K562 (cell line): ENCODE data around the gene NLRP12. TPM values are rescaled to one million over a fixed set of nuclear protein-coding genes. Genes with fewer than 3 reads are reported as not detected.

Source experiments
- BRD9 ChIP-seq: fragments of 450-650 bp; IDR thresholded peaks from 2 replicates; pipeline ENCODE4 v1.6.1; 2018; ENCODE audit warnings: low read depth; ENCODE audit not compliant: partially characterized antibody
- CEBPB ChIP-seq: fragments of 450-650 bp; IDR thresholded peaks from 2 replicates; pipeline ENCODE4 v1.6.1; 2016; ENCODE audit warnings: missing genetic modification characterization, missing compliant biosample characterization
- MBD2 ChIP-seq: sonication (generic); IDR thresholded peaks from 2 replicates; pipeline ENCODE4 v1.6.1; 2016; ENCODE audit warnings: low read depth, borderline replicate concordance
- MGA ChIP-seq: fragments of 450-650 bp; IDR thresholded peaks from 2 replicates; pipeline ENCODE4 v1.6.1; 2016; ENCODE audit warnings: mild to moderate bottlenecking, moderate library complexity
- RAD21 ChIP-seq, 2 experiments: fragments of 250-450 bp in 1 of 2; fragments of 450-650 bp in 1 of 2; sonication (Bioruptor Pico) in 1 of 2; formaldehyde crosslinking in 1 of 2; IDR thresholded peaks in 1 of 2; conservative IDR thresholded peaks in 1 of 2; 2 replicates each; pipeline versions ENCODE4 v1.4.0 to v1.8.0; 2020 to 2022; ENCODE audit warnings: mild to moderate bottlenecking in 2 of 2, moderate library complexity in 1 of 2
- SPI1 ChIP-seq: IDR thresholded peaks from 2 replicates; pipeline ENCODE4 v1.6.1; 2011; ENCODE audit warnings: low read depth, low read length, control low read depth, borderline replicate concordance
- SUPT5H ChIP-seq: fragments of 450-650 bp; IDR thresholded peaks from 2 replicates; pipeline ENCODE4 v1.6.1; 2016
- THRAP3 ChIP-seq: fragments of 450-650 bp; IDR thresholded peaks from 2 replicates; pipeline ENCODE4 v1.6.1; 2016; ENCODE audit warnings: mild to moderate bottlenecking, inconsistent platforms, borderline replicate concordance
- YBX1 ChIP-seq: fragments of 450-650 bp; IDR thresholded peaks from 2 replicates; pipeline ENCODE4 v1.7.1; 2016; ENCODE audit warnings: mild to moderate bottlenecking
- ZNF12 ChIP-seq: sonication (generic); formaldehyde crosslinking; IDR thresholded peaks from 2 replicates; pipeline ENCODE4 v1.4.0; 2020; ENCODE audit warnings: mild to moderate bottlenecking, missing genetic modification reagents
- ZNF740 ChIP-seq, 3 experiments: fragments of 200-800 bp in 1 of 3; sonication (Bioruptor generic) in 1 of 3; sonication (generic) in 1 of 3; formaldehyde crosslinking in 1 of 3; IDR thresholded peaks; 2 replicates each; pipeline versions ENCODE4 v1.6.1 to v1.8.0; 2016 to 2022; ENCODE audit warnings: mild to moderate bottlenecking in 2 of 3, missing compliant biosample characterization in 2 of 3, missing genetic modification characterization in 2 of 3, missing genetic modification reagents in 1 of 3
- polyA plus RNA-seq, 8 experiments: library from polyadenylated mRNA; depleted of rRNA in 4 of 8; stranded (reverse) in 5 of 8; unstranded in 3 of 8; fragments of >200 nt; fragmentation: Nextera tagmentation in 2 of 8; fragmentation: Illumina TruSeq in 1 of 8; extraction: Ambion mirVana in 2 of 8; extraction: Trizol in 1 of 8; gene quantifications; 2 replicates each; pipeline versions ENCODE4 v1.2.1 to v1.2.3, GENCODE V29; 2011 to 2014; ENCODE audit warnings: inconsistent platforms in 1 of 8, missing spikeins in 1 of 8
- total RNA-seq, 7 experiments: library from RNA; depleted of rRNA in 6 of 7; stranded (reverse); fragments of >200 nt in 6 of 7; fragmentation: Illumina TruSeq in 2 of 7; extraction: Trizol in 2 of 7; gene quantifications; 2 replicates each; pipeline versions ENCODE4 v1.2.1 to v1.2.3, GENCODE V29; 2011 to 2021; ENCODE audit warnings: low replicate concordance in 1 of 7
- TF ChIP-seq, protein P1 (sequence below), 2 experiments: fragments of 450-650 bp; conservative IDR thresholded peaks; 2 replicates each; pipeline ENCODE4 v1.6.1; 2017; ENCODE audit warnings: mild to moderate bottlenecking in 2 of 2, moderate library complexity in 2 of 2

NLRP12 gene
- total and polyA plus RNA-seq, 9 of the 15 experiments (the other 6 are each of a cell fraction or from before 2014, with no cell fraction given): not detected

DNA sequence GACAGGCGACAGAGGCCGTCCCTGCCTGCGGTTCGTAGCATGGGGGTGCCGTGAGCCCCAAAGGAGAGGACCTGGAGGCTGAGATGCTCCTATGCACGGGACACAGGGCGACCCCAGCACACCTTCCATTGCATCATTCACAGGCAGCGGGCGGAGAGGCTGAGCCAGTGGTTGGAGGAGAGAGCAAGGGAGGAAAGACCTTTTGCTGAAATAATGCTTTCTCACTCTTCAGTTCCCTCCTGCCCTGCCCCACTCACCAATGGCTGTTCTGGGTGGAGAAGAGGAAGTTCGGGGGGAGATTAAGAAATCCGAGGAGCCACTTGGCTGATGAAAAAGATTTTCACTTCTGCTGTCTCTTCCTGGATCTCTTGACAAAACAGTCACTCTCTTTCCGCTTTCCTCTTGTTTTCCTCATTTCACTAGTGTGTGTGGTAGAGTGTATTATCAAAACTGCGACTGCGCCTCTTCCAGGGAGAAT, at the start of gene NLRP12 (continued):
- TF ChIP-seq MGA (no peak), THRAP3 (no peak), SPI1 (peak; percentile 44; the same call in 1 of the 2 replicates), BRD9 (no peak), MBD2 (no peak), ZNF12 (CRISPR knock-in tag) (no peak), CEBPB (tag) (peak; percentile 55), YBX1 (no peak), ZNF740 (CRISPR knock-in tag; IDR thresholded peaks at IDR 0.05) (no peak), ZNF740 (tag; IDR thresholded peaks at IDR 0.05) (no peak), SUPT5H (no peak), RAD21 (CRISPR knock-in tag; conservative IDR thresholded peaks at IDR 0.05 in 1 of 2, IDR thresholded peaks at IDR 0.05 in 1 of 2) (no peak)
- TF ChIP-seq, protein P1, sequence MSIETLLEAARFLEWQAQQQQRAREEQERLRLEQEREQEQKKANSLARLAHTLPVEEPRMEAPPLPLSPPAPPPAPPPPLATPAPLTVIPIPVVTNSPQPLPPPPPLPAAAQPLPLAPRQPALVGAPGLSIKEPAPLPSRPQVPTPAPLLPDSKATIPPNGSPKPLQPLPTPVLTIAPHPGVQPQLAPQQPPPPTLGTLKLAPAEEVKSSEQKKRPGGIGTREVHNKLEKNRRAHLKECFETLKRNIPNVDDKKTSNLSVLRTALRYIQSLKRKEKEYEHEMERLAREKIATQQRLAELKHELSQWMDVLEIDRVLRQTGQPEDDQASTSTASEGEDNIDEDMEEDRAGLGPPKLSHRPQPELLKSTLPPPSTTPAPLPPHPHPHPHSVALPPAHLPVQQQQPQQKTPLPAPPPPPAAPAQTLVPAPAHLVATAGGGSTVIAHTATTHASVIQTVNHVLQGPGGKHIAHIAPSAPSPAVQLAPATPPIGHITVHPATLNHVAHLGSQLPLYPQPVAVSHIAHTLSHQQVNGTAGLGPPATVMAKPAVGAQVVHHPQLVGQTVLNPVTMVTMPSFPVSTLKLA (conservative IDR thresholded peaks at IDR 0.05): no peak
